ENCODE results near the gene MRM2.

DNA sequence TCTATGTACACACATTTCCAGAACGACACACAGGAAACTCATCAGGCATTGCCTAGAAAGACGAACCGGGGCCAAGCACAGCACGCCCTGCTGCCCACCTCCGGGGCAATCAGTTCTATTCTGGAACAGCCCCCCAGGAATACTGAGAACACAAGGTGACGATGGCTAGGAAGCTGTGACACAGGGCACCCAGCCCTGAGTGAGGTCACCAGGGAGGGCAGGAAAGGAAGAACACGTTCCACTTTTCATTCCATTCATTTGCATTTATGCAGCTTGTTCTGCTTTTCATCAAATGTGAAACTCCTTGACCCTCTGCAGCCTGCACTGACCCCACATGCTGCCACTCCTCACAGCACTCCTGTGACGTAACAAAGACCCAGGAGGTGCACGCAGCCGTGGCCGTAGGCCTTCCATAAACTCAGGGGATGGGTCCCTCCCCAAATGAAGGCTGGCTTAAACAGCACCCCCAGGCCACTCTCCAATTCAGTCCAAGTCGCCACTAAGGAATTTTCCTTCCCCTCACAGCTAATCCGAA, 38.2 kb downstream of the MRM2 start:
- no peak for TF ChIP-seq POLR2A (IDR thresholded peaks at IDR 0.05)
- TF ChIP-seq, protein P1, sequence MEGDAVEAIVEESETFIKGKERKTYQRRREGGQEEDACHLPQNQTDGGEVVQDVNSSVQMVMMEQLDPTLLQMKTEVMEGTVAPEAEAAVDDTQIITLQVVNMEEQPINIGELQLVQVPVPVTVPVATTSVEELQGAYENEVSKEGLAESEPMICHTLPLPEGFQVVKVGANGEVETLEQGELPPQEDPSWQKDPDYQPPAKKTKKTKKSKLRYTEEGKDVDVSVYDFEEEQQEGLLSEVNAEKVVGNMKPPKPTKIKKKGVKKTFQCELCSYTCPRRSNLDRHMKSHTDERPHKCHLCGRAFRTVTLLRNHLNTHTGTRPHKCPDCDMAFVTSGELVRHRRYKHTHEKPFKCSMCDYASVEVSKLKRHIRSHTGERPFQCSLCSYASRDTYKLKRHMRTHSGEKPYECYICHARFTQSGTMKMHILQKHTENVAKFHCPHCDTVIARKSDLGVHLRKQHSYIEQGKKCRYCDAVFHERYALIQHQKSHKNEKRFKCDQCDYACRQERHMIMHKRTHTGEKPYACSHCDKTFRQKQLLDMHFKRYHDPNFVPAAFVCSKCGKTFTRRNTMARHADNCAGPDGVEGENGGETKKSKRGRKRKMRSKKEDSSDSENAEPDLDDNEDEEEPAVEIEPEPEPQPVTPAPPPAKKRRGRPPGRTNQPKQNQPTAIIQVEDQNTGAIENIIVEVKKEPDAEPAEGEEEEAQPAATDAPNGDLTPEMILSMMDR (IDR thresholded peaks at IDR 0.05): no peak

Measured in right lobe of liver (tissue), 4 donors.